Heart left ventricle (tissue), 13 donors: Measurements from ENCODE around the gene FRMD4B.
"Not testable (repeated sequence)": the region's sequence is repeated elsewhere in the genome, so short reads cannot be mapped to it uniquely, and the experiment has no call there.

Source experiments
- POLR2A ChIP-seq, 2 donors: fragments of 450-650 bp; IDR thresholded peaks; one replicate each; pipeline ENCODE4 v1.6.1; 2017; ENCODE audit warnings: antibody characterized with exemption in 2 of 2, mild to moderate bottlenecking in 2 of 2, moderate library complexity in 2 of 2
- TF ChIP-seq, protein P1 (sequence below), 12 donors: fragments of 200-600 bp; sonication (generic) in 4 of 12; IDR thresholded peaks; one replicate each; pipeline versions ENCODE4 v1.5.0 to v1.8.0; 2018 to 2022; ENCODE audit warnings: antibody characterized with exemption in 12 of 12, mild to moderate bottlenecking in 5 of 12
- donor health status: ischemic (EF 13 %, LVEDD 7.1; RV severe dilation, severe dysfunction).
- donor health status: DM: no; HTN: yes; CAD: no.
- donor health status: DM: no; HTN: no; CAD: no.
- donor health status: ischemic (EF 25% LVEDD 6.9; RV normal size, moderate dysfunction).
- donor health status: ischemic (EF 25% LVEDD 5.7; RV mildly dilated, moderate dysfunction).
- donor health status: ischemic (EF 35%, LVEDD 5.7; RV mildly dilated, moderate dysfunction).
- donor health status: nonischemic (EF 11% LVEDD 7.7; RV severe dilation, severe dysfunction).
- donor health status: DM: yes; HTN: yes; CAD: no.
- donor health status: PGD.
- donor health status: ischemic (EF 29% LVEDD 5.4; RV normal size, mild dysfunction).
- donor health status: nonischemic (EF 23%, LVEDD 6.1; RV moderate dilation, normal function).

DNA sequence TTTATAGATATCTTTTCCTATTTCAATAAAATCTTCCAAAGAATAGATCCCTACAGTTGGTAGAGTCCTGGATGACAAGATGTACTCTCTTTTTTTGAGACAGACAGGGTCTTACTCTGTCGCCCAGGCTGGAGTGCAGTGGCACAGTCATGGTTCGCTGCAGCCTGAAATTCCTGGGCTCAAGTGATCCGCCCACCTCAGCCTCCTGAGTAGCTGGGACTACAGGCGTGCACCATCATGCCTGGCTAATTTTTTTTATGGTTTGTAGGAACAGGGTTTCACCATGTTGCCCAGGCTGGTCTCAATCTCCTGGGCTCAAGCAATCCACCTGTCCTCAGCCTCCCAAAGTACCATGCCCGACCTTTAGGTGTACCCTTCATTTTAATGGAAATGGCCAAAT, 109.7 kb downstream of the FRMD4B start:
- TF ChIP-seq, protein P1, sequence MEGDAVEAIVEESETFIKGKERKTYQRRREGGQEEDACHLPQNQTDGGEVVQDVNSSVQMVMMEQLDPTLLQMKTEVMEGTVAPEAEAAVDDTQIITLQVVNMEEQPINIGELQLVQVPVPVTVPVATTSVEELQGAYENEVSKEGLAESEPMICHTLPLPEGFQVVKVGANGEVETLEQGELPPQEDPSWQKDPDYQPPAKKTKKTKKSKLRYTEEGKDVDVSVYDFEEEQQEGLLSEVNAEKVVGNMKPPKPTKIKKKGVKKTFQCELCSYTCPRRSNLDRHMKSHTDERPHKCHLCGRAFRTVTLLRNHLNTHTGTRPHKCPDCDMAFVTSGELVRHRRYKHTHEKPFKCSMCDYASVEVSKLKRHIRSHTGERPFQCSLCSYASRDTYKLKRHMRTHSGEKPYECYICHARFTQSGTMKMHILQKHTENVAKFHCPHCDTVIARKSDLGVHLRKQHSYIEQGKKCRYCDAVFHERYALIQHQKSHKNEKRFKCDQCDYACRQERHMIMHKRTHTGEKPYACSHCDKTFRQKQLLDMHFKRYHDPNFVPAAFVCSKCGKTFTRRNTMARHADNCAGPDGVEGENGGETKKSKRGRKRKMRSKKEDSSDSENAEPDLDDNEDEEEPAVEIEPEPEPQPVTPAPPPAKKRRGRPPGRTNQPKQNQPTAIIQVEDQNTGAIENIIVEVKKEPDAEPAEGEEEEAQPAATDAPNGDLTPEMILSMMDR (IDR thresholded peaks at IDR 0.05), result not testable (repeated sequence)
- not testable (repeated sequence) for TF ChIP-seq POLR2A (IDR thresholded peaks at IDR 0.05)
